ENCODE data around the gene LRRC72.

LRRC72 gene

GRCh38 chr7:16585540-16585939, 58.9 kb downstream of the LRRC72 start:
- Mint-ChIP-seq H3K27me3 (ENCODE audit: low read depth, poor library complexity) (no peaks in the 10 kb centered on the region), H3K4me1 (peaks cover 6% of the 10 kb centered on the region), H3K36me3 (ENCODE audit: low read depth) (peaks cover 5% of the 10 kb centered on the region), H3K9me3 (peaks cover 5% of the 10 kb centered on the region), H3K27ac (no peak overlapping the region), H3K4me3 (no peak overlapping the region)
- TF ChIP-seq CTCF (IDR thresholded peaks at IDR 0.05) = no peak
- DNase-seq = no peak

GRCh38 chr7:16586081-16586874, 59.7 kb downstream of the LRRC72 start:
- no peak for DNase-seq
- H3K27ac Mint-ChIP-seq = no peak overlapping the region
- TF ChIP-seq CTCF (IDR thresholded peaks at IDR 0.05) = no peak
- H3K4me1 Mint-ChIP-seq = peaks cover 6% of the 10 kb centered on the region
- H3K27me3 Mint-ChIP-seq (ENCODE audit: low read depth, poor library complexity) = no peaks in the 10 kb centered on the region
- peaks cover 5% of the 10 kb centered on the region for H3K36me3 Mint-ChIP-seq (ENCODE audit: low read depth)
- no peak overlapping the region for H3K4me3 Mint-ChIP-seq
- peaks cover 5% of the 10 kb centered on the region for H3K9me3 Mint-ChIP-seq

- H3K9me3 Mint-ChIP-seq = peaks cover 5% of the 10 kb centered on the region
- no peak for DNase-seq
- H3K4me1 Mint-ChIP-seq = peaks cover 6% of the 10 kb centered on the region
- no peak overlapping the region for H3K4me3 Mint-ChIP-seq
- no peaks in the 10 kb centered on the region for H3K27me3 Mint-ChIP-seq (ENCODE audit: low read depth, poor library complexity)
- H3K36me3 Mint-ChIP-seq (ENCODE audit: low read depth) = peaks cover 5% of the 10 kb centered on the region
- TF ChIP-seq CTCF (IDR thresholded peaks at IDR 0.05) = no peak
- H3K27ac Mint-ChIP-seq = no peak overlapping the region
These were observed 60.5 kb downstream of the LRRC72 start for GRCh38 chr7:16587129-16587528.

GRCh38 chr7:16587790-16588189, 61.2 kb downstream of the LRRC72 start:
- peaks cover 6% of the 10 kb centered on the region for H3K36me3 Mint-ChIP-seq (ENCODE audit: low read depth)
- no peak for TF ChIP-seq CTCF (IDR thresholded peaks at IDR 0.05)
- H3K4me3 Mint-ChIP-seq = peak overlapping the region; percentile 63
- H3K4me1 Mint-ChIP-seq = peaks cover 6% of the 10 kb centered on the region
- H3K9me3 Mint-ChIP-seq = peaks cover 5% of the 10 kb centered on the region
- no peaks in the 10 kb centered on the region for H3K27me3 Mint-ChIP-seq (ENCODE audit: low read depth, poor library complexity)
- DNase-seq = no peak
- H3K27ac Mint-ChIP-seq = no peak overlapping the region

GRCh38 chr7:16589881-16590280, 63.3 kb downstream of the LRRC72 start:
- Mint-ChIP-seq H3K4me1 (peaks cover 6% of the 10 kb centered on the region), H3K27ac (no peak overlapping the region), H3K36me3 (ENCODE audit: low read depth) (peaks cover 9% of the 10 kb centered on the region), H3K4me3 (no peak overlapping the region), H3K9me3 (peaks cover 5% of the 10 kb centered on the region), H3K27me3 (ENCODE audit: low read depth, poor library complexity) (no peaks in the 10 kb centered on the region)
- TF ChIP-seq CTCF (IDR thresholded peaks at IDR 0.05) = no peak
- no peak for DNase-seq

GRCh38 chr7:16590424-16590823, 63.8 kb downstream of the LRRC72 start:
- H3K9me3 Mint-ChIP-seq = peaks cover 5% of the 10 kb centered on the region
- H3K4me1 Mint-ChIP-seq = peaks cover 7% of the 10 kb centered on the region
- H3K27me3 Mint-ChIP-seq (ENCODE audit: low read depth, poor library complexity) = no peaks in the 10 kb centered on the region
- peaks cover 9% of the 10 kb centered on the region for H3K36me3 Mint-ChIP-seq (ENCODE audit: low read depth)
- no peak for DNase-seq
- H3K4me3 Mint-ChIP-seq = no peak overlapping the region
- no peak overlapping the region for H3K27ac Mint-ChIP-seq
- TF ChIP-seq CTCF (IDR thresholded peaks at IDR 0.05) = no peak
